ENCODE data around the gene KCNH2. TPM values are rescaled to one million over a fixed set of nuclear protein-coding genes. Genes with fewer than 3 reads are reported as not detected.

KCNH2 gene
- total RNA-seq, 1 donor from 2014 or later = 0.37 TPM

DNA sequence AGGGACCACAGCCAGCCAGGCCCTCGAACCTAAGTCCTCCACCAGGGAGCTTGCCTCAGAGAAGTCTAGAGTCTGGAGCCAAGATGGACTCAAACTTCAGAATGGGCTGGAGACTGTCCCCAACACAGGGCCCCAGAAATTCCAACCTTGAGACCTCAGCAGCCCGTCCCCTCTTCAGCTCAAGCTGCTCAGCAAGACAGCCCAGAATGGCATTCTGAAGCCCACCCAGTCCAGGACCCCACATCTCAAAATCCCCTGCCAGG lies 15.9 kb downstream of the KCNH2 start:
- Mint-ChIP-seq H3K27me3 (peaks cover 41% of the 10 kb centered on the region), H3K36me3 (ENCODE audit: low read depth) (no peaks in the 10 kb centered on the region), H3K27ac (no peak overlapping the region), H3K4me1 (peaks cover 5% of the 10 kb centered on the region), H3K9me3 (no peaks in the 10 kb centered on the region), H3K4me3 (no peak overlapping the region)
- intact Hi-C loops (cut with micrococcal nuclease) = no loop called here
- no peak for DNase-seq

DNA sequence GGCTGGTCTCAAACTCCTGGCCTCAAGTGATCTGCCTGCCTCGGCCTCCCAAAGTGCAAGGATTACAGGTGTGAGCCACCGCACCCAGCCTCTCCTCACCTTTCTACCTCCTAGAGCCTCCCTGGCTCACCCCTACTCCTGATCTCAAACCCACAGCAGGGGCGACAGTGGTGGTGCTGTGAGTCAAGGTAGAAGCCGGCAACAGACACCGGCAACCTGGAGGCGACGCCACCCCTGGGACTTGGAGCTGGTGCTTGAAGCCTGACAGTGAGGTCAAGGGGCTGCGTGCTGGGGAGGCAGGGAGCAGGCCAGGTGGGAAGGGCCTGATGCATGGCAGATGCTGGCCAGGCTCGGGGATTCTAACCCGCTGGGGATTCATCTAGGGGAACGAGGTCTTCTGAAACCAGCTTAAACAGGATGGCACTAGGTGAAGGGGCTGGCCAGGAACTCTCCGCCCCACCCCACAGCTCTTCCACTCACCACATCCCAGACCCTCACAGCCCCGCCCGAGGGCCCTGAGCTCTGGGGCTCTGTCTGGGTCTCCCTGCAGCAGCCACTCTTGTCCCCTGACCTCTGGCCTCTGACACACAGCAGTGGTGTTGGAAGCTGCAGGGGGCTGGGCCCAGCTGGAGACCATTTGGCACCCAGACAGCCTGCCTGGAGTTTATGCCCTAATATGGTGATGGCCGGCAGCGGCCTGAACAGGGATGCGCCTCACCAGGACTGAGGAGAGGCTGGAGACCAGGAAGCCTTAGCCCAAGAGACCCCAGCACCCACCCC lies 16.4 kb downstream of the KCNH2 start:
- H3K9me3 Mint-ChIP-seq = no peaks in the 10 kb centered on the region
- no peak overlapping the region for H3K27ac Mint-ChIP-seq
- H3K4me1 Mint-ChIP-seq = peaks cover 5% of the 10 kb centered on the region
- intact Hi-C loops (cut with micrococcal nuclease) = no loop called here
- peaks cover 45% of the 10 kb centered on the region for H3K27me3 Mint-ChIP-seq
- no peak overlapping the region for H3K4me3 Mint-ChIP-seq
- DNase-seq = no peak
- H3K36me3 Mint-ChIP-seq (ENCODE audit: low read depth) = no peaks in the 10 kb centered on the region

DNA sequence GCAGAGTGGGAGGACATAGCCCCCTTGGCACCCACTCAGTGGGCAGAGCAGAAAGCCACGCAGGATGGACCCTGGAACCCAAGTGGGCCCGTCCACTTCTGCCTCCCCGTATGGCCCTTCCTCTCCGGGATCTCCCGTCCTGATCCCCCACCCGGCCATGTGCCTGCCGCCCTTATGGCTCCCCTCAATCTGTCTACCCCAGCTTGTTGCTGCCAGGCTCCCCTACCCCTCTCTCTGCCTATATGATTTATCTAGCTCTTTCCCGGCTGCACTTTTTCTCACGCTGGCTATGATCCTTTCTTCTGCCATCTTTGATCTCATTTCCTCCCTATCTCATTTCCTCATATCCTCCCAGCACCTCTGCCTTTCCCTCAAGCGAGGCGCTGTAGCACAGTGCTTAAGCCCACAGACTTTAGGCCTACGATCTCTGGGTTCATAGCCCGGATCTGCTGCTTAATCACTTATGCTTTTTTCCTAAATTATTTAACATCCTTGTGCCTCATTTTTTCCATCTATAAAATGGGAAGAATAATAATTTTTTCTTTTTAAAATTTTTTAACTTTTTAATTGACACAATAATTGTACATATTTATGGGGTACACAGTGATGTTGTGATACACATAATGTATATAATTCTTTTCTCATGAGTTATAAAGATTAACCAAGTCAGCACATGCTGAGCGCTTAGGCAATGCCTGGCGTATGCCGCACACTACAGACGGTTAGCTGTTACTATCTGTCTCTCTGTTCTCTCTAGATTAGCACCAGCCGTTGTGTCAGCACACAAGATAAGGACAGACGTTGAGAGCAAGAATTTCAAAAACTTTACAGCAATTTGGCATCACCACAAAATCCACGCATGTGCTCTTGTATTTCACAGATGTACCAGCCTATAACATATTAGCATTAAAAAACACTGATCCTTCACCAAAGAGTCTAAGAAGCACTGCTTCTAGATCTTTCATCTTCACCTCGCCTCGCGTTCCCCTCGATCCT lies 18.1 kb downstream of the KCNH2 start:
- Mint-ChIP-seq H3K27me3 (peaks cover 40% of the 10 kb centered on the region), H3K4me3 (no peak overlapping the region), H3K4me1 (peaks cover 5% of the 10 kb centered on the region), H3K36me3 (ENCODE audit: low read depth) (no peaks in the 10 kb centered on the region), H3K9me3 (no peaks in the 10 kb centered on the region), H3K27ac (no peak overlapping the region)
- no peak for DNase-seq
- intact Hi-C loops (cut with micrococcal nuclease) = no loop called here

DNA sequence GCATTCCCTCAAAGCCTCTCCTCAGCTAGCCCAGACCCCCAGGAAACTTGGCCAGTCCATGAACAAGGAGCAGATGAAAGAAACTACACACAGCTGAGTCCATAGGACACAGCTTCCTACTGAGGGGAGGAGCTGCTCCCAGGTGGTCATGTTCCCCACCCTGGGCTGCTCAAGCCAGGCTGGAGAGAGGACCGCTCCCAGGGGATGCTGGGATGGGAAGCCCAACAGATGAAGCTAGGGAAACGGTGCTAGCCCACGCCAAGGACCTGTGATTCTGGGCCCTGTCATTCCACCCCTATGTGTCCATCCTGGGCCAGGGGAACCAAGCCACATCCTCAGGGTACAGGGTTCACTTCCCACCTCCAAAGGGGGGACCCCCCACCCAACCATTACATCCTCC lies 19.0 kb downstream of the KCNH2 start:
- H3K4me3 Mint-ChIP-seq = no peak overlapping the region
- no peak for DNase-seq
- intact Hi-C loops (cut with micrococcal nuclease) = no loop called here
- peaks cover 37% of the 10 kb centered on the region for H3K27me3 Mint-ChIP-seq
- no peaks in the 10 kb centered on the region for H3K9me3 Mint-ChIP-seq
- H3K4me1 Mint-ChIP-seq = peaks cover 5% of the 10 kb centered on the region
- H3K27ac Mint-ChIP-seq = no peak overlapping the region
- H3K36me3 Mint-ChIP-seq (ENCODE audit: low read depth) = no peaks in the 10 kb centered on the region

DNA sequence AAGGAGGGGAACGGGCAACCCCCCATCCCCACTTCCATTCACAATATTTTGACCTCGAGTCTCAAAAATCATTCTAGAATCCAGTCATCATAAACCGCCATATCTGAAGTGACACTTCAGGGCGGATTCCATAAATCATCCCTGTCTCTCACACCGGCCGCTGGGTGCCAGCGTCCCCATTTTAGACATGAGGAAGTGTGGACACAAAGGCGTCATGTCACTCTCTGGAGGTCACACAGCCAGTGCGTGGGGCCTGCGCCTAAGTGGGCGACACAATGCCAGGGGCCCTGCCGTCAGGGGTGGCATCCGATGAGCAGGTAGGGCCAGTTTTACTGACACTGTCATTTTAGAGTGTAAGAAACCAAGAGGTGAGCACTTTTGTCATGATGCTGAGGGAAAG lies 19.5 kb downstream of the KCNH2 start:
- no peak overlapping the region for H3K4me3 Mint-ChIP-seq
- no peaks in the 10 kb centered on the region for H3K9me3 Mint-ChIP-seq

DNA sequence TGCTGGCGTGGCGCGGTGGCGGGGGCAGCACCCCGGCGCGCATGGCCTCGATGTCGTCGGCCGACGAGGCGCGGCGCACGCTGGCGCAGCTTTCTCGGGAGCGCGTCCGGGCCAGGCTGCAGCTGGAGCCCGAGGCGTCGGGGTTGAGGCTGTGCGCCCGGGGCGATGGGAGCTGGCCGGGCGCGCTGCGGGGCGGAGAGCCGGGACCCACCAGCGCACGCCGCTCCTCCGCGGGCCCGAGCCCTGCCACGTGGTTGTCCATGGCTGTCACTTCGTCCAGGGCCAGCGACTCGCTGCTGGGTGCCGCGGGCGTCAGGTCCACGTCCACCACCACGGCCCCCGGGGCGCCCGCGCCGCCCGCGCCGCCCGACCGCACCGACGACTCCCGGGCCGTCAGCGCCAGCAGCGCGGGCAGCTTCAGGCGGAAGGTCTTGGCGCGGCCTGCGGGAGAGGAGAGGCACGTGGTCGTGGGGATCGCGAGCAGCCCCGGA lies 20.0 kb downstream of the KCNH2 start:
- Mint-ChIP-seq H3K27ac (no peak overlapping the region), H3K27me3 (peaks cover 37% of the 10 kb centered on the region), H3K9me3 (no peaks in the 10 kb centered on the region), H3K36me3 (ENCODE audit: low read depth) (no peaks in the 10 kb centered on the region), H3K4me3 (no peak overlapping the region), H3K4me1 (peaks cover 5% of the 10 kb centered on the region)
- DNase-seq = no peak
- intact Hi-C loops (cut with micrococcal nuclease) = no loop called here

More for the DNA sequence above, 19.5 kb downstream of the KCNH2 start:
- Mint-ChIP-seq H3K36me3 (ENCODE audit: low read depth) (no peaks in the 10 kb centered on the region), H3K27me3 (peaks cover 37% of the 10 kb centered on the region), H3K27ac (no peak overlapping the region), H3K4me1 (peaks cover 5% of the 10 kb centered on the region)
- intact Hi-C loops (cut with micrococcal nuclease) = no loop called here
- no peak for DNase-seq

DNA sequence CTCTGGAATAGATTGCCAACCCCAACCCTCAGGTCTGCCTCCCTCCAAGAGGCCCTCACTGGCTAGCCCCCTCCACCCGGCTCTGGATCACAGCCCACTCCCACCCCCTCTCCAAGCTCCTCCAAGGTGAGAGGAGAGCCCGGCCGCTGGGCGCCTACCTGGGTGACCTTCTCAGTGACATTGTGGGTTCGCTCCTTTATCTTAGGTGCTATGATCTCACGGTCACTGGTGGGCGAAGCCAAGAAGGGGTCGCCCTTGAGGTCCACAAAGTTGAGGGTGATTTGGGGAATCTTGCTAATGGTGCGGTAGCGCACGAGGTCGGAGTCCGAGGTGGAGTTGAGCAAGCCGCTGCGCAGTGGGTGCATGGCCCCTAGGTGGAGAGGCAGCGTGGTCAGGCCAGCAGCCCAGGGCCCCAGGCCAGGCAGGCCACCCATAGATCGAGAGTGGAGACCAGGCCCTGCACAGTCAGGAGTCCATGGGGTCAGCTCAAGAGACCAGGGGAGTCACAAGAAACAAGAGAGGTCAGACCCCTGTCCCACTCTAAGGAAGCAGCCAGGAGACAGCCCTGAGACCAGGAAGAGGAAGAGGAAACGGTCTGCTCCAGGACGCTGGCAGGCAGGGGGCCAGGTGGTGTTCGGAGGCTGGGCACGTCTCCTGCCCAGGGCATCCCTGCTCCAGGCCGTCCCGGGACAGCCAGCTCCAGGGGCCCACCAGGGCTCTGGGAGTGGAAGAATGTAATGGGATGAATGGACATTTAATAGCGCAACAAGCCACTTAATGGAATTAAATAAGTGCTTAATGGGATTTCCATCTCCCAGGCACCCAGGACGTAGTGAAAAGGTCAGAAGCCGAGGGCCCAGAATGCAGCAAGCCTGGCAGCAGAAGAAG lies 20.7 kb downstream of the KCNH2 start:
- Mint-ChIP-seq H3K4me1 (peaks cover 3% of the 10 kb centered on the region), H3K4me3 (no peak overlapping the region), H3K9me3 (no peaks in the 10 kb centered on the region), H3K27ac (no peak overlapping the region), H3K36me3 (ENCODE audit: low read depth) (no peaks in the 10 kb centered on the region), H3K27me3 (peaks cover 35% of the 10 kb centered on the region)
- DNase-seq = no peak
- intact Hi-C loops (cut with micrococcal nuclease) = no loop called here

DNA sequence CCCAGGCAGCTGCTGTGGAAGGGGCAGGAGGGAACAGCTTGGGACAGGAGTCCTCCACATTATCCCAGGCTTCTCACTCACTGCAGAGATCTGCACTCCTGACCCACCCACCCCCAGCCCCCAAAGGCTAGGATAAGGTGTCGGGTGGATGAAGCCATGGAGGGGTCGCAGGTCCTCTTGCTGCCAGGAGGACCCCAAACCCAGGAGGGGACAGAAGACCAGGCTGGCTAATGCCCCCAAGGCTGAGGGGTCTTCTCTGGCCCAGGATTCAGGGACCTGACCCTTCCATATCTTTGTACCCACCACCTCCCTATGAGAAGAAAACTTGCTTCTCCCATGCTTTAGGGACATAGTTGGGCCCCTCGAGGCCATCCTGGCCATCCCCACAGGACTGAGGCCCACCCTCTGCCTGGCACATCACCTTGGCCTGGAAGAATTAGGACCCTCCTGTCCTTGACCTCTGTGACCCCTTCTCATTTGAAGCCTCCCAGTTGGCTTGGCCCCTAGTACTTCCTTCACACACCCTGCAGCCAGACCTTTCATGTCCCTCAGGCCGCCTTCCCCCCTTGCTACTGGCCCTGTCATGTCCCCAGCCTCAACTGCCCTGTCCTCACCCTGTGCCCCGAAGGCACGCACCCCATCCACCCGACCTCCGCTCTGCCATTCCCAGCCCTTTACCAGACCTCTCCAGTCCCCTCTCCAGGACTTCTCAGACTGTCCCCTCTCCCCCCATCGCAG lies 21.6 kb downstream of the KCNH2 start:
- Mint-ChIP-seq H3K9me3 (no peaks in the 10 kb centered on the region), H3K4me3 (no peak overlapping the region), H3K27me3 (peaks cover 35% of the 10 kb centered on the region), H3K36me3 (ENCODE audit: low read depth) (no peaks in the 10 kb centered on the region), H3K4me1 (peaks cover 3% of the 10 kb centered on the region), H3K27ac (no peak overlapping the region)
- intact Hi-C loops (cut with micrococcal nuclease) = no loop called here
- DNase-seq = no peak

DNA sequence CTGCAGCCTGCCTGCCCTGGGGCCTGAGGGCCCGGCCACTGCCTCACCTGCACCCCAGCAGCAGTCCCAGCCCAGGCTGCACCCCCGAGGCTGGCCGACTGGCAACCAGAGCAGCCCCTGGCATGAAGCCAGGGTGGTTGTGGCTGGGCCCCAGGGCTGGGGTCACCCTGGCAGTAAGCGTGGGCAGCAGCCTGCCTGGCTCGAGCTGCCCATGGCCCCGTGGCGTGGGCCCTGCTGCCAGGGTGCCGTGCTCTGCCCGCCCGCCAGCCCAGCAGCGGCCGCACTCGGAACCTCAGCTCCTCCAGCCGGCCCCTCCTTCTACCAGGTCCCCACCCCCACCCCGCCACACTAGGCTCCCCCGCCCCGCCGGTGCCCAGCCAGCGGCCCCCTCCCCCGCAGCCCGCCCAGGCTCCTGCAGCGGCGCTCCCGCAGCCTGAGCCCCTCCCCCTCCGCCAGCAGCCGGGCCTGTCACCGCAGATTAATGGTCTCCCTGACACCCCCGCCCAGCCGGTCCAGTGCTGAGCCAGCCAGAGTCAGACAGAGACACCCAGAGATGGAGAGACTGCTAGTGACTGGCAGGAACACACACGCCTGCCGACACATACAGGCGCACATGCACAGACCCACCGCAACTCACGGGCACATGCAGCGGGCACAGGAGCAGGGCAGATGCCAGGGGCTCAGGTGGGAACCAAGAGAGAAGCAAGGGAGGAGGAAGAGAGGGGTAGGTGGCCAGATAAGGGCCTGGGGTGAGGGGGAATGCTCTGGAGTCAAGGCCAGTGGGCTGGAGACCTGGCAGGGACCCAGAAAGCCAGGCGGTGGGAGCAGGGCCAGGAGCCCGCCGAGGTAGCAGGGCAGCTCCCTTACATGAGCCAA lies 22.4 kb downstream of the KCNH2 start:
- no peak overlapping the region for H3K4me3 Mint-ChIP-seq
- H3K9me3 Mint-ChIP-seq = no peaks in the 10 kb centered on the region
- DNase-seq = no peak
- peaks cover 3% of the 10 kb centered on the region for H3K4me1 Mint-ChIP-seq
- intact Hi-C loops (cut with micrococcal nuclease) = no loop called here
- H3K27me3 Mint-ChIP-seq = peaks cover 33% of the 10 kb centered on the region
- H3K27ac Mint-ChIP-seq = no peak overlapping the region
- no peaks in the 10 kb centered on the region for H3K36me3 Mint-ChIP-seq (ENCODE audit: low read depth)

DNA sequence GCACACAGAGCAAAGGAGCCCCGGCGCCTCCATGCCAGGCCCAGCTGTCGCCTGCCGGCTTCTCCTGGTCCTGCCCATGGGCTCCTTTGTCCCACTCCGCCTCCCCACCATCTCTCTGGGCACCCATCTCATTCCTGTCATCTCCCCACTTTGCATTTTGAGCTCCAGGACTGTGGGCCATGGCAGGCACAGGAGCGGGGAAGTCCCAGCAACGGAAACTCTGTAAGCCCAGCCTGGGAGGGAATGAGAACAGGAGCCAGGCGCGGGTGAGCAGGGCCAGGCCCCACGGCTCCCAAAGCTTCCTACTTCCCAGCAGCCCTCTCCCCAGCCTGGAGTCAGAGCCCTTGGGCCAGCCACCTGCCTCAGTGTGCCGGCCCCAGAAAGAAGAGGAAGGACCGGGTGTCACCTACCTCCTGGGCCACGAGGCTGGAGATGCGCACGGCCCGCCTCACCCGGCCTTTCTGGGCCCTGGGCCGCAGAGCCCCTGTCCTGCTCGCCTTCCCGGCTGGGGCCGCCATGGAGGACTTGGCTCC lies 23.1 kb downstream of the KCNH2 start:
- no peak for DNase-seq
- peaks cover 3% of the 10 kb centered on the region for H3K4me1 Mint-ChIP-seq
- peaks cover 29% of the 10 kb centered on the region for H3K27me3 Mint-ChIP-seq
- H3K4me3 Mint-ChIP-seq = no peak overlapping the region
- no peaks in the 10 kb centered on the region for H3K9me3 Mint-ChIP-seq
- no peaks in the 10 kb centered on the region for H3K36me3 Mint-ChIP-seq (ENCODE audit: low read depth)
- intact Hi-C loops (cut with micrococcal nuclease) = no loop called here
- H3K27ac Mint-ChIP-seq = no peak overlapping the region

DNA sequence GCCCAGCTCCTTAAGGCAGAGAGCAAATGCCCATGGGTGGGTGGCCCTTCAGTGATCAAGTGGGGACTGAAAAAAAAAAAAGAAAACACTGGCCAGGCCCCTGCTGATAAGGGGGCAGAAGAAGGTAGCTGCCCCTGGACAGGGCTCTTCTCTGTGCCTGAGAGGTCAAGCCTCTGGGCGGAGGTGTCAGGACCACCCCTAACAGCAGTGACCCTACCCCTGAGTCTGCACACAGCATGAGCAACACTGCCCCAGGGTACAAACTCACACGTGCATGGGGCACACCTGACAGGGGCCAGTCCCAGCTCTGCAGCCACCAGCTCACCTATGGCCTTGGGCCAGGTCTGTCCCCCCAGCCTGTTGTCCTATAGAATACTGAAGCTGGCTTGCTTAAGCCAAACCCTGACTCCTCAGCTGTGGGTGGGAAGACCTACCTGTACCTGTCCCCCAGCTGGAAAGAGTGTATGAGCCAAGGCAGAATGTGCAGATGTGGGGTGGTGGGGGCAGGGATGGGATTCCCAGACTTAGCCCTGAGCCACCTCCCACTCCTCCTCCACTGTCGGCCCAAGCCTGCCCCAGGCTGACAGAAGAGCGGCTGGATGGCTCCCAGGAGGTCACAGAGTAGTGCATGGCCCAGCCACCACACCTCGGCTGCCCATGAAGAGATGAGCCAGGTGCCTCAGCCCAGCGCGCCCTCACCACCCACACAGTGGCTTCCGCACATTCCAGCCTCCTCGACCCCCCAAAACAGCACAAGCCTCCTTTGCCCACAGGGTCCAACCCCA lies 23.7 kb downstream of the KCNH2 start:
- Mint-ChIP-seq H3K4me3 (no peak overlapping the region), H3K27me3 (peaks cover 25% of the 10 kb centered on the region), H3K27ac (no peak overlapping the region), H3K4me1 (no peaks in the 10 kb centered on the region), H3K36me3 (ENCODE audit: low read depth) (no peaks in the 10 kb centered on the region), H3K9me3 (no peaks in the 10 kb centered on the region)
- no peak for DNase-seq
- intact Hi-C loops (cut with micrococcal nuclease) = no loop called here

Measured in activated CD4-positive, alpha-beta T cell treated with anti-CD3 and anti-CD28 coated beads, Interleukin-2, amount 10 ng/mL, durations not matched to agents 24 days and 14 days (primary cell).